GM19372 (cell line): ENCODE data around the gene SSB.
"Not testable (repeated sequence)": the region's sequence is repeated elsewhere in the genome, so short reads cannot be mapped to it uniquely, and the experiment has no call there.

Experiments
- ATAC-seq: cut with Tn5 transposase; IDR thresholded peaks from one replicate; pipeline ENCODE4 v1.9.1; 2021; ENCODE audit warnings: mild to moderate bottlenecking, low read depth, moderate library complexity; ENCODE audit not compliant: unreplicated experiment

Gene SSB

GRCh38 chr2:169827272-169828140 is 28.8 kb downstream of the SSB start, which contains the start of gene UBR3:
Gene UBR3 (plus strand): TSS chr2:169827454. CDS start chr2:169827508, 54 bp downstream.
- ATAC-seq: peak; percentile 70

- ATAC-seq: no peak
Measured at GRCh38 chr2:169828141-169828811, 29.6 kb downstream of the SSB start.

- no peak for ATAC-seq
Measured at GRCh38 chr2:169834401-169834800, 35.7 kb downstream of the SSB start.

DNA sequence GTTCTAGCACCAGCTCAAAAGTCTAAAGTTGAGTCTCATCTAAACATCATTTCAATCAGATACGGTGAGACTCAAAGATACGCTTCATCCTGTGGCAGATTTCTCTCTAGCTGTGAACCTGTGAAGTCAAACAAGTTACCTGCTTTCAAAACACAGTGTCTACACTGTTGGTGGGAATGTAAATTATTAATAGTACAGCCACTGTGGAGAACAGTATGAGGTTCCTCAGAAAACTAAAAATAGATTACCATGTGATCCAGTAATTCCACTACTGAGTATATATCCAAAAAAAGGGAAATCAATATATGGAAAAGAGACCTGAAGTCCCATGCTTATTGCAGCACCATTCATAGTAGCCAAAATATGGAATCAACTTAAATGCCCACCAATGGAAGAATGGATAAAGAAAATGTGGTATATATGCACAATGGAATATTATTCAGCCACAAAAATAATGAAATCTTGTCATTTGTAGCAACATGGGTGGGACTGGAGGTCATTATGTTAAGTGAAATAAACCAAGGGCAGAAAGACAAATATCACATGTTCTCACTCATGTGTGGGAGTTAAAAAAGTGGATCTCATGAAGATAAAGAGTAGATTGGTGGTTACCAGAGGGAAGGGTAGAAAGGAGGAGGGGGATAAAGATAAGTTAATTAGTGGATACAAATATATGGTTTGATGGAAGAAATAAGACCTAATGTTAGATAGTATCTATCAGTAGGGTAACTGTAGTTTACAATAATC is 40.2 kb downstream of the SSB start:
- ATAC-seq: no peak

DNA sequence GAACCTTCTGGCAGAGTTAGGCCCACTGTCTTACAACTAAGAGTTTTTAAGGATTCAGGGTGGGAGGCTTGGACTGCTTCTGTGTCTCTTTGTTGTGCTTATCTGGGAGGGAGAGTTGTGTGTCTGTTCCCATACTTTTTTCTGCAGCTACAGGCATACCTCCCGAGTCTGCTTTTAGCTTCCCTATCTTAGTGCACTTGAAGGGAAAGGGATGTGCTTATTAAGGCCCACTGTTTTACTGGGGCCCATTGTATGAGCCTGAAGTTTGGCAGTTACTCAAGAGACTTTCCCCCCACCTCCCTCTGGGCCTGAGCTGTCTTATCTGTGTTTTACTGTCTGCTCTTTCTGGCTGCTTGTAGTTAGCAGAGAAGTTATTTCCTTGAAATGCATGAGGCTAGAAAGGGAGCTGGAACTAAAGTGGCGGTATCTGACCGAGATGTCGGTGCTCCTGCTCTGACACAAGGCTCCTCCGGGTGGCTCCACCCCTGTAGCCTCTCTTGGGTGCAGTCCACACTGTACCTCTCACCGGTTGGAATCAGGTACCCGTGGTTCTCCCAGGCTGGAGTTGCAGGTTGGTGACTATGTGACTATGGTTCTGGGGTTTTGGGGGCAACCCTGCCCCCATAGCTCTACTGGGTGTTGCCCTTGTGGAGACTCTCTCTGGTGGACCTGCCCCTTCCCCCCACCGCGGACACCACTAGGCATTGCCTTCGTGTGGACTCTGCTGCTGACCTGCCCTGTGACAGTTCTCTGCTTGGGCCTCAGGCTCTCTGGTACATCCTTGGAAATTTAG is 41.5 kb downstream of the SSB start:
- ATAC-seq: no peak

GRCh38 chr2:169840747-169841142 is 42.1 kb downstream of the SSB start:
- no peak for ATAC-seq

GRCh38 chr2:169841625-169842024 is 43.0 kb downstream of the SSB start:
- ATAC-seq: not testable (repeated sequence)

DNA sequence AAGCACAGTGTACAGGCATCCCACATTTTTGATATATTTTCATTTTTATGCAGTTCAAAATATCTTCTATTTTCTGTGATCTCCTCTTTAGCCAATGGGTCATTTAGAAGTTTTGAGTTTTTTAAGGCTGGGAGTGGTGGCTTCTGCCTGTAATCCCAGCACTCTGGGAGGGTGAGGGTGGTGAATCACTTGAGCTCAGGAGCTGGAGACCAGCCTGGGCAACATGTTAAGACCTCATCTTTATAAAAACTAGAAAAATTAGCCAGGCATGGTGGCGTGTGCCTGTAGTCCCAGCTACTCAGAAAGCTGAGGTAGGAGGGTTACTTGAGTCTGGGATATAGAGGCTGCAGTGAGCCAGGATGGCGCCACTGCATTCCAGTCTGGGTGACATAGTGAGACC is 46.3 kb downstream of the SSB start:
- ATAC-seq: no peak

DNA sequence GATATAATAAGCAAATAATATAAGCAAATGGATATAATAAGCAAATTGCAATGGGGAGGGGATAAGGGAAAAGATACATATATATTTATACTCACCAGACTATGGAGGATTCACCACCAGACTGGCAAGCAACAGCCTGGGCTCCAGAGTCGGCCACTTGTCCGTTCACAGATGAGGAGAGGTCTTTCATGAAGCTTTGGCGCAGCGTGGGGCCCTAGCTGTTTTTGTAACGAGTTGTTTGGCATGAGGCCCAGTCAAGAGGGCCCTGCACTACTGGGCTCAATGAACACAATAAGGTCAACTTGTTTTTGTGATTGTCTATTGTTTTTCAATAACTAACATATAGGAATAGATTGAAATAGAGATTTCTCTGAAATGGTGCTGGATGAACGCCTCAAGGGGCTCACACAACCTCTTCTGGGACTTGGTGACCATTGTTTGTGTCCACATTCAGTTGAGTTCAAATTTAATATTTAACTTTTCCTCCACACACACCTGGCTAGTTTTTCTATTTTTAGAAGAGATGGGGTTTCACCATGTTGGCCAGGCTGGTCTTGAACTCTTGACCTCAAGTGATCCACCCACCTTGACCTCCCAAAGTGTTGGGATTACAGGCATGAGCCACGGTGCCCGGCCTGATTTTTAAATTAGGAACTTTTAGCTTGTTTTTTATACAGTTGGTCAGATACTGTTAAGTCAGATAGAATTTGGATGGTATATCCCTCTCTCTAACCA is 50.5 kb downstream of the SSB start:
- ATAC-seq: not testable (repeated sequence)

DNA sequence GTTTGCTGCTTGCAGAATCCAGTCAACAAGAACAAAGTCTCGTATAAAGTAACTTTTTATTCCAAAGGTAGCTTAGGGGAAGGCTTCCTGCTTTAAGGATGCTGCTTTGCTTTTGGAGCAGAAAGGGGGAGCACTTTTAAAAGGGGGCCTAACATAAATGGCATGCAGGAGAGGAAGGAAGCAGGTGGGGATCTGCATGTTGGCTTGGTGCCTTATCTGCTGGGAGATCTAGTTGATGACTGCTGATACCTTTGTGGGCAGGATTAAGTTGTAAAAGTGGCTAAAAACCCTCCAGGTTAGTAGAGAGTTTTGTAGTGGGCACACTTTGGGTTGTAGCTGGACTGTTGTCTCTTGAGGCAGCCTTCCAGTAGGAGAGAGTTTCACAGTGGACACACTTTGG is 51.0 kb downstream of the SSB start:
- ATAC-seq: no peak

GRCh38 chr2:169853041-169853668 is 54.5 kb downstream of the SSB start:
- ATAC-seq: no peak

DNA sequence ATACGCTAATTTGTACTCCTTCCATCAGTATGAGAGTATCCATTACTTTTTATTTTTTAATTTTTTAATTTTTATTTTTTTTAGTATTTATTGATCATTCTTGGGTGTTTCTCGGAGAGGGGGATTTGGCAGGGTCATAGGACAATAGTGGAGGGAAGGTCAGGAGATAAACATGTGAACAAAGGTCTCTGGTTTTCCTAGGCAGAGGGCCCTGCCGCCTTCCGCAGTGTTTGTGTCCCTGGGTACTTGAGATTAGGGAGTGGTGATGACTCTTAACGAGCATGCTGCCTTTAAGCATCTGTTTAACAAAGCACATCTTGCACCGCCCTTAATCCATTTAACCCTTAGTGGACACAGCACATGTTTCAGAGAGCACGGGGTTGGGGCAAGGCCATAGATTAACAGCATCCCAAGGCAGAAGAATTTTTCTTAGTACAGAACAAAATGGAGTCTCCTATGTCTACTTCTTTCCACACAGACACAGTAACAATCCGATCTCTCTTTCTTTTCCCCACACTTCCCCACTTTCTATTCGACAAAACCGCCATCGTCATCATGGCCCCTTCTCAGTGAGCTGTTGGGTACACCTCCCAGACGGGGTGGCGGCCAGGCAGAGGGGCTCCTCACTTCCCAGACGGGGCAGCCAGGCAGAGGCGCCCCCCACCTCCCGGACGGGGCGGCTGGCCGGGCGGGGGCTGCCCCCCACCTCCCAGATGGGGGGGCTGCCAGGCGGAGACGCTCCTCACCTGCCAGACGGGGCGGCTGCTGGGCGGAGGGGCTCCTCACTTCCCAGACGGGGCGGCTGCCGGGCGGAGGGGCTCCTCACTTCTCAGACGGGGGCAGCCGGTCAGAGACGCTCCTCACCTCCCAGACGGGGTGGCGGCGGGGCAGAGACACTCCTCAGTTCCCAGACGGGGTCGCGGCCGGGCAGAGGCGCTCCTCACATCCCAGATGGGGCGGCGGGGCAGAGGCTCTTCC is 56.9 kb downstream of the SSB start:
- ATAC-seq: not testable (repeated sequence)

DNA sequence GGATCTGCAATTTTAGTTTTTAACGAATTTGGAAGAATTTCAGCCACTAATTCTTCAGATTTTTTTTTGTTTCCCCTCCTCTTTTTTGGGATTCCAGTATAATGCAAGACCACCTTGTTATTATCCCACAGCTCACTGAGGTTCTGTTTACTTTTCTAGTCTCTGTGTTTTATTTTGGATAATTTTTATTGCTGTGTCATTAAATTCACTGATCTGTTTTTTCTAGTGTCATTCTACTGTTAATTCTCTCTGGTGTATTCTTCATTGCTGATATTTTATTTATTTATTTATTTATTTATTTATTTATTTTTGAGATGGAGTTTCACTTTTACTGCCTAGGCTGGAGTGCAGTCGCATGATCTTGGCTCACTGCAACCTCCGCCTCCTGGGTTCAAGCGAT is 60.8 kb downstream of the SSB start:
- ATAC-seq: no peak

DNA sequence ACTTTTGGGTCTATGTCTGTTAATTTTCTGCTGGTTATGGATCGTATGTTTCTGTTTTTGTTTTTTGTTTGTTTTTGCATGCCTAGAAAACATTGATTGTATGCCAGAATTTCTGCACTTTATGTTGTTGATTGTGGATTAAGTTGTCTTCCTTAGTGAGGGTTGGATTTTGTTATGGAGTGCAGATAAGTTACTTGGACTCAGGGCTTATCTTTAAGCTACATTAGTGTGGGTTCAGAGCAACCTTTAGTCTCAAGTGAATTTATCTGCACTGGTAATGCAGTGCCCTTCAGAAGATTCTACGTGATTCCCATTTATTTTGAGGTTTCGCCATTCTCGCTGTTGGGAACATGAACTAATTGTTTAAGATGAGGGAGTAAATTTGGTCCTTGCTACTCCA is 61.5 kb downstream of the SSB start:
- ATAC-seq: no peak
